ENCODE results near the gene GTF2A1L. TPM values are rescaled to one million over a fixed set of nuclear protein-coding genes. Genes with fewer than 3 reads are reported as not detected.

GTF2A1L gene
- total and polyA plus RNA-seq, 2 experiments from 2014 or later, result 0.52 to 4.1 TPM

GRCh38 chr2:48600204-48600813 lies 17.3 kb upstream of the GTF2A1L start:
- Histone ChIP-seq H3K79me2 (no peaks in the 10 kb centered on the region), H3K4me3 (no peak overlapping the region), H3K27ac (no peak overlapping the region), H4K20me1 (ENCODE audit: insufficient read depth, poor library complexity, severe bottlenecking) (no peaks in the 10 kb centered on the region), H3K9me3 (ENCODE audit: low read depth) (no peaks in the 10 kb centered on the region), H3K4me2 (no peak overlapping the region), H2AFZ (no peak overlapping the region), H3K4me1 (ENCODE audit: insufficient read depth) (no peaks in the 10 kb centered on the region), H3K36me3 (replicated peaks; ENCODE audit: insufficient read depth, low read depth) (no peaks in the 10 kb centered on the region), H3K9me2 (replicated peaks; ENCODE audit: insufficient read depth) (no peaks in the 10 kb centered on the region), H3K27me3 (no peaks in the 10 kb centered on the region)
- peak; percentile 88 for TF ChIP-seq CTCF (IDR thresholded peaks at IDR 0.05; ENCODE audit: poor library complexity)
- TF ChIP-seq EZH2phosphoT487 (IDR thresholded peaks at IDR 0.05; ENCODE audit: low read depth, severe bottlenecking, unreplicated experiment), result no peak
- TF ChIP-seq EZH2 (IDR thresholded peaks at IDR 0.05; ENCODE audit: borderline replicate concordance), result no peak
- WGBS (ENCODE audit: low lambda C conversion rate, missing lambda C conversion rate), result 34% methylated on average over 4 of the region's 4 CpGs
- peak; percentile 62 for DNase-seq (ENCODE audit: low spot score)

GRCh38 chr2:48600917-48601316 lies 16.7 kb upstream of the GTF2A1L start:
- no peak for DNase-seq (ENCODE audit: low spot score)
- Histone ChIP-seq H3K36me3 (replicated peaks; ENCODE audit: insufficient read depth, low read depth) (no peaks in the 10 kb centered on the region), H4K20me1 (ENCODE audit: insufficient read depth, poor library complexity, severe bottlenecking) (no peaks in the 10 kb centered on the region), H2AFZ (no peak overlapping the region), H3K4me3 (no peak overlapping the region), H3K4me2 (no peak overlapping the region), H3K27me3 (no peaks in the 10 kb centered on the region), H3K4me1 (ENCODE audit: insufficient read depth) (no peaks in the 10 kb centered on the region), H3K9me3 (ENCODE audit: low read depth) (no peaks in the 10 kb centered on the region), H3K27ac (no peak overlapping the region), H3K9me2 (replicated peaks; ENCODE audit: insufficient read depth) (no peaks in the 10 kb centered on the region), H3K79me2 (no peaks in the 10 kb centered on the region)
- WGBS (ENCODE audit: low lambda C conversion rate, missing lambda C conversion rate), result 79% methylated on average over 3 of the region's 3 CpGs
- no peak for TF ChIP-seq EZH2phosphoT487 (IDR thresholded peaks at IDR 0.05; ENCODE audit: low read depth, severe bottlenecking, unreplicated experiment)
- TF ChIP-seq EZH2 (IDR thresholded peaks at IDR 0.05; ENCODE audit: borderline replicate concordance), result no peak
- no peak for TF ChIP-seq CTCF (IDR thresholded peaks at IDR 0.05; ENCODE audit: poor library complexity)

GRCh38 chr2:48601349-48601748 lies 16.3 kb upstream of the GTF2A1L start:
- H3K27ac ChIP-seq, result no peak overlapping the region
- no peaks in the 10 kb centered on the region for H3K4me1 ChIP-seq (ENCODE audit: insufficient read depth)
- H3K36me3 ChIP-seq (replicated peaks; ENCODE audit: insufficient read depth, low read depth), result no peaks in the 10 kb centered on the region
- H3K4me2 ChIP-seq, result no peak overlapping the region
- H2AFZ ChIP-seq, result no peak overlapping the region
- H3K4me3 ChIP-seq, result no peak overlapping the region
- TF ChIP-seq EZH2 (IDR thresholded peaks at IDR 0.05; ENCODE audit: borderline replicate concordance) (no peak), EZH2phosphoT487 (IDR thresholded peaks at IDR 0.05; ENCODE audit: low read depth, severe bottlenecking, unreplicated experiment) (no peak), CTCF (IDR thresholded peaks at IDR 0.05; ENCODE audit: poor library complexity) (peak; percentile 55)
- H3K9me2 ChIP-seq (replicated peaks; ENCODE audit: insufficient read depth), result no peaks in the 10 kb centered on the region
- peak; percentile 59 for DNase-seq (ENCODE audit: low spot score)
- H3K27me3 ChIP-seq, result no peaks in the 10 kb centered on the region
- no peaks in the 10 kb centered on the region for H3K9me3 ChIP-seq (ENCODE audit: low read depth)
- no peaks in the 10 kb centered on the region for H4K20me1 ChIP-seq (ENCODE audit: insufficient read depth, poor library complexity, severe bottlenecking)
- 65% methylated on average over 7 of the region's 7 CpGs for WGBS (ENCODE audit: low lambda C conversion rate, missing lambda C conversion rate)
- H3K79me2 ChIP-seq, result no peaks in the 10 kb centered on the region
